Upper lobe of left lung (tissue), 4 donors: ENCODE results near the gene LELP1.

Experiments used
- EP300 ChIP-seq, 4 donors: sonication (generic); formaldehyde crosslinking; IDR thresholded peaks; one replicate each; pipeline ENCODE4 v1.5.1; 2017; ENCODE audit warnings: antibody characterized with exemption in 4 of 4, control low read depth in 2 of 4
- POLR2A ChIP-seq, 4 donors: fragments of 450-650 bp; IDR thresholded peaks; one replicate each; pipeline ENCODE4 v1.5.1; 2016 to 2017; ENCODE audit warnings: antibody characterized with exemption in 4 of 4, mild to moderate bottlenecking in 2 of 4
- TF ChIP-seq, protein P1 (sequence below), 6 experiments: fragments of 450-650 bp in 4 of 6; fragments of 200-600 bp in 2 of 6; sonication (generic) in 2 of 6; IDR thresholded peaks; one replicate each; pipeline ENCODE4 v1.5.1; 2016 to 2019; ENCODE audit warnings: antibody characterized with exemption in 6 of 6

- TF ChIP-seq, protein P1, sequence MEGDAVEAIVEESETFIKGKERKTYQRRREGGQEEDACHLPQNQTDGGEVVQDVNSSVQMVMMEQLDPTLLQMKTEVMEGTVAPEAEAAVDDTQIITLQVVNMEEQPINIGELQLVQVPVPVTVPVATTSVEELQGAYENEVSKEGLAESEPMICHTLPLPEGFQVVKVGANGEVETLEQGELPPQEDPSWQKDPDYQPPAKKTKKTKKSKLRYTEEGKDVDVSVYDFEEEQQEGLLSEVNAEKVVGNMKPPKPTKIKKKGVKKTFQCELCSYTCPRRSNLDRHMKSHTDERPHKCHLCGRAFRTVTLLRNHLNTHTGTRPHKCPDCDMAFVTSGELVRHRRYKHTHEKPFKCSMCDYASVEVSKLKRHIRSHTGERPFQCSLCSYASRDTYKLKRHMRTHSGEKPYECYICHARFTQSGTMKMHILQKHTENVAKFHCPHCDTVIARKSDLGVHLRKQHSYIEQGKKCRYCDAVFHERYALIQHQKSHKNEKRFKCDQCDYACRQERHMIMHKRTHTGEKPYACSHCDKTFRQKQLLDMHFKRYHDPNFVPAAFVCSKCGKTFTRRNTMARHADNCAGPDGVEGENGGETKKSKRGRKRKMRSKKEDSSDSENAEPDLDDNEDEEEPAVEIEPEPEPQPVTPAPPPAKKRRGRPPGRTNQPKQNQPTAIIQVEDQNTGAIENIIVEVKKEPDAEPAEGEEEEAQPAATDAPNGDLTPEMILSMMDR (IDR thresholded peaks at IDR 0.05) = peak in 1 of 6 experiments; percentile 17
- no peak for TF ChIP-seq EP300 (IDR thresholded peaks at IDR 0.05)
- no peak for TF ChIP-seq POLR2A (IDR thresholded peaks at IDR 0.05)
Measured at GRCh38 chr1:153192697-153193096, 10.5 kb upstream of the LELP1 start.
